IMR-90 (cell line): ENCODE data around the gene CASK. TPM values are rescaled to one million over a fixed set of nuclear protein-coding genes. Genes with fewer than 3 reads are reported as not detected.

ENCODE experiments used
- ATAC-seq: fragments of 200-7000 bp; cut with Tn5 transposase; 2 replicates; pipeline ENCODE4 v1.9.1; 2020; ENCODE audit warnings: low read depth, mild to moderate bottlenecking, moderate library complexity
- BruUV-seq: library from RNA; stranded (reverse); fragments of 400-500 nt; replicated peaks from 2 replicates; lab custom pipeline; 2021; lab: Mats Ljungman, UMichigan
- CTCF ChIA-PET: fragments of 300-600 bp; formaldehyde crosslinking; extraction: SDS; loops from one replicate; lab custom pipeline; 2021; ENCODE audit warnings: antibody characterized with exemption; lab: Yijun Ruan, JAX
- POLR2A ChIA-PET: fragments of 300-600 bp; sonication (Branson Sonifier 250); formaldehyde crosslinking; loops from one replicate; lab custom pipeline; 2022; ENCODE audit warnings: antibody characterized with exemption; ENCODE audit not compliant: unreplicated experiment; lab: Charles Lee
- DNase-seq: peaks from one replicate; pipeline ENCODE4 v3.0.0; 2013
- H2AFZ ChIP-seq: replicated peaks from 2 replicates; pipeline ENCODE3; 2013; ENCODE audit warnings: low read length, mild to moderate bottlenecking; ENCODE audit not compliant: poor library complexity
- H2AK5ac ChIP-seq: 2 replicates; pipeline ENCODE4 v1.6.1; 2013; ENCODE audit warnings: low read depth, low read length, inconsistent platforms
- H2AK9ac ChIP-seq: replicated peaks from 2 replicates; pipeline ENCODE3; 2013; ENCODE audit warnings: mild to moderate bottlenecking, low read depth, low read length, moderate library complexity; ENCODE audit not compliant: poor library complexity
- H2BK120ac ChIP-seq: 2 replicates; pipeline ENCODE4 v1.6.1; 2013; ENCODE audit warnings: low read depth, low read length, inconsistent platforms
- H2BK15ac ChIP-seq: 3 replicates; pipeline ENCODE4 v1.6.1; 2013; ENCODE audit warnings: low read depth, low read length, inconsistent platforms
- H2BK20ac ChIP-seq: 2 replicates; pipeline ENCODE4 v1.6.1; 2013; ENCODE audit warnings: low read depth, mild to moderate bottlenecking, inconsistent platforms, low read length, moderate library complexity
- H2BK5ac ChIP-seq: 2 replicates; pipeline ENCODE4 v1.6.1; 2013; ENCODE audit warnings: mild to moderate bottlenecking, low read depth, low read length, inconsistent platforms; ENCODE audit not compliant: poor library complexity, severe bottlenecking
- H3K14ac ChIP-seq: replicated peaks from 2 replicates; pipeline ENCODE4 v1.6.1; 2013; ENCODE audit warnings: low read depth, low read length, inconsistent platforms
- H3K18ac ChIP-seq: 2 replicates; pipeline ENCODE4 v1.6.1; 2013; ENCODE audit warnings: low read depth, low read length, control low read depth
- H3K23ac ChIP-seq: 2 replicates; pipeline ENCODE4 v1.6.1; 2013; ENCODE audit warnings: low read depth, low read length, inconsistent platforms
- H3K27ac ChIP-seq: 2 replicates; pipeline ENCODE4 v1.5.1; 2013; ENCODE audit warnings: mild to moderate bottlenecking, control low read depth, low read length; ENCODE audit not compliant: insufficient read depth
- H3K27me3 ChIP-seq: 2 replicates; pipeline ENCODE4 v1.6.1; 2013; ENCODE audit warnings: low read length; ENCODE audit not compliant: control insufficient read depth, insufficient read depth
- H3K36me3 ChIP-seq: 2 replicates; pipeline ENCODE4 v1.6.1; 2013; ENCODE audit warnings: low read length, mixed read lengths; ENCODE audit not compliant: control insufficient read depth, insufficient read depth
- H3K4ac ChIP-seq: 2 replicates; pipeline ENCODE4 v1.6.1; 2013; ENCODE audit warnings: low read depth, low read length, inconsistent platforms
- H3K4me1 ChIP-seq: 2 replicates; pipeline ENCODE4 v1.6.1; 2013; ENCODE audit warnings: low read length, mixed read lengths; ENCODE audit not compliant: control insufficient read depth, insufficient read depth
- H3K4me2 ChIP-seq: 2 replicates; pipeline ENCODE4 v1.6.1; 2013; ENCODE audit warnings: low read depth, mild to moderate bottlenecking, control low read depth, low read length, moderate library complexity
- H3K4me3 ChIP-seq: 2 replicates; pipeline ENCODE4 v1.5.1; 2013; ENCODE audit warnings: low read depth, mild to moderate bottlenecking, control low read depth, low read length, moderate library complexity; ENCODE audit not compliant: insufficient read depth
- H3K56ac ChIP-seq: 2 replicates; pipeline ENCODE4 v1.6.1; 2013; ENCODE audit warnings: low read length, inconsistent platforms; ENCODE audit not compliant: insufficient read depth; ENCODE audit errors: extremely low read depth
- H3K79me1 ChIP-seq, 2 experiments: 2 replicates each; pipeline ENCODE4 v1.6.1; 2013; ENCODE audit warnings: low read length in 2 of 2, inconsistent platforms in 1 of 2, low read depth in 1 of 2
- H3K9ac ChIP-seq: 2 replicates; pipeline ENCODE4 v1.6.1; 2013; ENCODE audit warnings: low read depth, low read length, control low read depth
- H3K9me1 ChIP-seq: 2 replicates; pipeline ENCODE4 v1.6.1; 2013; ENCODE audit warnings: low read length, inconsistent platforms; ENCODE audit not compliant: insufficient read depth
- H3K9me3 ChIP-seq: 2 replicates; pipeline ENCODE4 v1.6.1; 2013; ENCODE audit warnings: low read length; ENCODE audit not compliant: control insufficient read depth, insufficient read depth
- H4K20me1 ChIP-seq: 2 replicates; pipeline ENCODE4 v1.6.1; 2013; ENCODE audit warnings: low read length, inconsistent platforms; ENCODE audit not compliant: insufficient read depth
- H4K5ac ChIP-seq: 2 replicates; pipeline ENCODE4 v1.6.1; 2013; ENCODE audit warnings: mild to moderate bottlenecking, low read depth, low read length, control low read depth
- H4K8ac ChIP-seq, 2 experiments: 2 replicates each; pipeline ENCODE4 v1.6.1; 2013; ENCODE audit warnings: low read depth in 2 of 2, low read length in 2 of 2, control low read depth in 1 of 2, inconsistent platforms in 1 of 2
- H4K91ac ChIP-seq: 2 replicates; pipeline ENCODE4 v1.6.1; 2013; ENCODE audit warnings: low read depth, low read length, inconsistent platforms; ENCODE audit not compliant: insufficient read depth
- CEBPB ChIP-seq: IDR thresholded peaks from 2 replicates; pipeline ENCODE4 v1.6.1; 2012; ENCODE audit warnings: low read depth, low read length, improper control_type of control experiment
- CHD1 ChIP-seq: IDR thresholded peaks from 2 replicates; pipeline ENCODE4 v1.6.1; 2012; ENCODE audit warnings: low read depth, low read length, improper control_type of control experiment
- FOS ChIP-seq: fragments of 150-350 bp; IDR thresholded peaks from 2 replicates; pipeline ENCODE4 v1.6.1; 2016; ENCODE audit warnings: low read depth, low read length
- MAFK ChIP-seq: IDR thresholded peaks from 2 replicates; pipeline ENCODE4 v1.6.1; 2012; ENCODE audit warnings: low read depth, low read length, improper control_type of control experiment
- MAZ ChIP-seq: IDR thresholded peaks from 2 replicates; pipeline ENCODE4 v1.6.1; 2012; ENCODE audit warnings: low read depth, mild to moderate bottlenecking, low read length, improper control_type of control experiment, moderate library complexity, borderline replicate concordance
- MXI1 ChIP-seq: IDR thresholded peaks from 2 replicates; pipeline ENCODE4 v1.6.1; 2012; ENCODE audit warnings: low read depth, mild to moderate bottlenecking, low read length, moderate library complexity, borderline replicate concordance
- NFE2L2 ChIP-seq: fragments of 150-350 bp; IDR thresholded peaks from 2 replicates; pipeline ENCODE4 v1.6.1; 2016; ENCODE audit warnings: low read depth, mild to moderate bottlenecking, low read length
- POLR2A ChIP-seq: IDR thresholded peaks from 2 replicates; pipeline ENCODE4 v1.6.1; 2012; ENCODE audit warnings: mild to moderate bottlenecking, low read depth, low read length
- RCOR1 ChIP-seq: IDR thresholded peaks from 2 replicates; pipeline ENCODE4 v1.6.1; 2012; ENCODE audit warnings: mild to moderate bottlenecking, low read length, improper control_type of control experiment; ENCODE audit not compliant: insufficient replicate concordance
- SMC3 ChIP-seq: fragments of 150-350 bp; IDR thresholded peaks from 2 replicates; pipeline ENCODE4 v1.6.1; 2016; ENCODE audit warnings: low read depth, mild to moderate bottlenecking, antibody characterized with exemption, low read length, moderate library complexity
- WGBS, 2 experiments: methylation state at CpG; one replicate each; pipeline versions ENCODE4 v1.1.5 to v1.1.7; 2013; ENCODE audit warnings: missing lambda C conversion rate in 2 of 2; ENCODE audit not compliant: insufficient read length in 1 of 2; ENCODE audit errors: extremely low coverage in 2 of 2; 5-methylcytosine and 5-hydroxymethylcytosine counted together
- dilution Hi-C: fragments of 300-500 bp; cut with HindIII; formaldehyde crosslinking; loops from one replicate; pipeline ENCODE4 v1.14.3; 2018; ENCODE audit warnings: low sequenced_read_pairs; ENCODE audit not compliant: unreplicated experiment
- in situ Hi-C: fragments of 300-500 bp; cut with MboI; formaldehyde crosslinking; loops from 3 replicates; pipeline ENCODE4 v1.14.3; 2019; ENCODE audit warnings: low sequenced_read_pairs, inconsistent platforms, mixed read lengths
- intact Hi-C: fragments of 100-400 bp; cut with micrococcal nuclease; formaldehyde crosslinking; loops from 2 replicates; pipeline ENCODE4 v1.10.0; 2022
- polyA plus RNA-seq, 3 experiments: library from polyadenylated mRNA; depleted of rRNA; stranded (reverse); fragments of >200 nt; gene quantifications; 2 replicates each; pipeline ENCODE4 v1.2.3, GENCODE V29; 2012; ENCODE audit warnings: low replicate concordance in 1 of 3
- total RNA-seq: library from RNA; depleted of rRNA; stranded (reverse); fragments of >200 nt; gene quantifications from 2 replicates; pipeline ENCODE4 v1.2.3, GENCODE V29; 2012
- TF ChIP-seq, protein P1 (sequence below): fragments of 150-350 bp; IDR thresholded peaks from 2 replicates; pipeline ENCODE4 v1.6.1; 2017; ENCODE audit warnings: mild to moderate bottlenecking, antibody characterized with exemption, low read length, low read depth
- TF ChIP-seq, protein P2 (sequence below): conservative IDR thresholded peaks from 2 replicates; pipeline ENCODE4 v1.5.1; 2012; ENCODE audit warnings: mild to moderate bottlenecking, low read depth, low read length, improper control_type of control experiment

Gene CASK
- total and polyA plus RNA-seq, 2 of the 4 experiments (the other 2 are of a cell fraction), result 9.4 to 17.7 TPM

DNA sequence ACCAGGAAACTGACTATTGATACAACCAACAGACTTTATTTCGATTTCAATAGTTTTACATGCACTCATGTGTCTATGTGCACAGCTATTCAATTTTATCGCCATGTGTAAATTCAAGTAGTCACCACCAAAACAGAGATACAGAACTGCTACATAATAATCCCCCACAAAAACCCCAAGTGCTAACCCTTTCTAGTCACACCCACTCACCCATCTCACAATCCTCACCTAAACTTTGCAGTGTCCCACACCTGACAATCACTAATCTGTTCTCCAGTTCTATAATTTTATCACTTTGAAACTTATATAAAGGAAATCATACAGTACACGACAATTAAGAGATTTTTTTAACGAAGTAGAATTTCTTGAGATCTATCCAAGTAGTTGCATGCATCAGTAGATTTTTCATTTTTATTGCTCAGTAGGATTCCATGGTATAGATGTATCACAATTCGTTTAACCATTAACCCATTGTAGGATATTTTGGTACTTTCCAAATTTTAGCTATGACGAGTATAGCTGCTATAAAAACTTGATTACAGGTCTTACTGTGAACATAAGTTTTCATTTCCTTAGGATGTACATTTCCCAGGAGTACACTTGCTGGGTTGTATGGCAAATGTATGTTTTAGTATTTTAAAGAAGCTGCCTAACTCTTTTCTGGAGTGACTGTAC lies 85.9 kb downstream of the CASK start:
- WGBS, 2 experiments, result 32% methylated on average over 2 of the region's 6 CpGs; no CpG with 5 or more reads in 1 of the 2 experiments
- dilution Hi-C loops, result no loop called here
- Histone ChIP-seq H3K18ac (no peak overlapping the region), H3K9me3 (no peaks in the 10 kb centered on the region), H3K36me3 (no peaks in the 10 kb centered on the region), H3K9me1 (no peaks in the 10 kb centered on the region), H4K5ac (no peak overlapping the region), H4K20me1 (no peaks in the 10 kb centered on the region), H2AFZ (no peak overlapping the region), H3K27me3 (no peaks in the 10 kb centered on the region), H2AK9ac (no peak overlapping the region), H3K4ac (no peak overlapping the region), H2BK5ac (no peak overlapping the region), H3K4me1 (no peaks in the 10 kb centered on the region), H3K9ac (no peak overlapping the region), H4K91ac (no peak overlapping the region), H3K23ac (no peak overlapping the region), H2BK15ac (no peak overlapping the region), H2BK20ac (no peak overlapping the region), H3K14ac (no peak overlapping the region), H3K4me3 (no peak overlapping the region), H3K4me2 (no peak overlapping the region), H3K27ac (no peak overlapping the region), H3K79me1 (no peaks in the 10 kb centered on the region), H2BK120ac (no peak overlapping the region), H2AK5ac (no peak overlapping the region), H3K56ac (no peak overlapping the region), H4K8ac (no peak overlapping the region)
- DNase-seq (no peak), ATAC-seq (no peak)
- intact Hi-C loops, result no loop called here
- TF ChIP-seq SMC3 (no peak), MAFK (no peak), NFE2L2 (no peak), MAZ (no peak), CHD1 (no peak), RCOR1 (no peak), MXI1 (no peak), FOS (no peak), POLR2A (no peak), CEBPB (no peak)
- TF ChIP-seq, protein P1, sequence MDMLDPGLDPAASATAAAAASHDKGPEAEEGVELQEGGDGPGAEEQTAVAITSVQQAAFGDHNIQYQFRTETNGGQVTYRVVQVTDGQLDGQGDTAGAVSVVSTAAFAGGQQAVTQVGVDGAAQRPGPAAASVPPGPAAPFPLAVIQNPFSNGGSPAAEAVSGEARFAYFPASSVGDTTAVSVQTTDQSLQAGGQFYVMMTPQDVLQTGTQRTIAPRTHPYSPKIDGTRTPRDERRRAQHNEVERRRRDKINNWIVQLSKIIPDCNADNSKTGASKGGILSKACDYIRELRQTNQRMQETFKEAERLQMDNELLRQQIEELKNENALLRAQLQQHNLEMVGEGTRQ, result no peak
- TF ChIP-seq, protein P2, sequence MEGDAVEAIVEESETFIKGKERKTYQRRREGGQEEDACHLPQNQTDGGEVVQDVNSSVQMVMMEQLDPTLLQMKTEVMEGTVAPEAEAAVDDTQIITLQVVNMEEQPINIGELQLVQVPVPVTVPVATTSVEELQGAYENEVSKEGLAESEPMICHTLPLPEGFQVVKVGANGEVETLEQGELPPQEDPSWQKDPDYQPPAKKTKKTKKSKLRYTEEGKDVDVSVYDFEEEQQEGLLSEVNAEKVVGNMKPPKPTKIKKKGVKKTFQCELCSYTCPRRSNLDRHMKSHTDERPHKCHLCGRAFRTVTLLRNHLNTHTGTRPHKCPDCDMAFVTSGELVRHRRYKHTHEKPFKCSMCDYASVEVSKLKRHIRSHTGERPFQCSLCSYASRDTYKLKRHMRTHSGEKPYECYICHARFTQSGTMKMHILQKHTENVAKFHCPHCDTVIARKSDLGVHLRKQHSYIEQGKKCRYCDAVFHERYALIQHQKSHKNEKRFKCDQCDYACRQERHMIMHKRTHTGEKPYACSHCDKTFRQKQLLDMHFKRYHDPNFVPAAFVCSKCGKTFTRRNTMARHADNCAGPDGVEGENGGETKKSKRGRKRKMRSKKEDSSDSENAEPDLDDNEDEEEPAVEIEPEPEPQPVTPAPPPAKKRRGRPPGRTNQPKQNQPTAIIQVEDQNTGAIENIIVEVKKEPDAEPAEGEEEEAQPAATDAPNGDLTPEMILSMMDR, result no peak
- BruUV-seq, result no TSS peak
- in situ Hi-C loops, result no loop called here
- ChIA-PET POLR2A (no interaction called here), CTCF (interaction anchor here (0.6 kb wide), 1 partner anchor 252 kb away, joined by 3 read pairs; no protein-coding TSS in a partner anchor)
